Testis (tissue), 2 donors: ENCODE measurements around the gene CYB561.

Source experiments
- CTCF ChIP-seq, 3 experiments: fragments of 450-650 bp in 2 of 3; fragments of 200-600 bp in 1 of 3; sonication (generic) in 1 of 3; IDR thresholded peaks; one replicate each; pipeline ENCODE4 v1.5.1; 2016 to 2019; ENCODE audit warnings: antibody characterized with exemption in 3 of 3, mild to moderate bottlenecking in 2 of 3, moderate library complexity in 1 of 3
- POLR2A ChIP-seq: fragments of 450-650 bp; IDR thresholded peaks from one replicate; pipeline ENCODE4 v1.6.1; 2017; ENCODE audit warnings: antibody characterized with exemption, mild to moderate bottlenecking, moderate library complexity

- TF ChIP-seq CTCF (IDR thresholded peaks at IDR 0.05), result no peak
- TF ChIP-seq POLR2A, result no peak
These were observed 46.2 kb downstream of the CYB561 start for GRCh38 chr17:63399856-63400255.
